Skeletal muscle cell (primary cell): ENCODE data around the gene LUC7L2.
"Not testable (repeated sequence)": the region's sequence is repeated elsewhere in the genome, so short reads cannot be mapped to it uniquely, and the experiment has no call there.

Source experiments
- DNase-seq: peaks from one replicate; pipeline ENCODE4 v3.0.0-alpha.2; 2010; ENCODE audit warnings: low read depth
- H3K4me3 ChIP-seq: 2 replicates; pipeline ENCODE4 v1.5.1; 2011; ENCODE audit warnings: low read depth, mild to moderate bottlenecking, control low read depth, low read length, moderate library complexity

The LUC7L2 gene

GRCh38 chr7:139389091-139389490 is 29.4 kb downstream of the LUC7L2 start:
- DNase-seq, result no peak
- H3K4me3 ChIP-seq, result no peak overlapping the region

- DNase-seq, result no peak
Observed at GRCh38 chr7:139389774-139390173, 30.1 kb downstream of the LUC7L2 start.

GRCh38 chr7:139393621-139394211 is 34.0 kb downstream of the LUC7L2 start:
- DNase-seq, result no peak

More at GRCh38 chr7:139389774-139390173, 30.1 kb downstream of the LUC7L2 start:
- H3K4me3 ChIP-seq, result no peak overlapping the region

DNA sequence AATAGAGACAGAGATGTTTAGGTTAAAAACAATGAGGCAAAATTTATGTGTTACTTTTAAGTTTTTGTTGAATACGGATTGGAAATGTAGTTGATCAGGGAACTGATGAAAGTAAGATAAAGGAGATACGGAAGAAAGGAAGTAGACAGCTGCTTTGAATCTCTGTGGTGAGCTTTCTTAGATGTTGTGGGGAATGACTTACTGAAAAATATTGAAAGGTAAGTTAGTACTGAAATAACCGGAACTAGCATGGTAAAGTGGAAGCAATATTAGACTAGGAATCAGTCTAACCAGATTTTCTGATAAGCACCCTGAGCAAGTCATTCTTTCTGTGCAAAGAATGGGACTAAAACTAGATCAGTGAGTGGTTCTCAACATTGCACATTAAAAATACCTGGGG is 34.8 kb downstream of the LUC7L2 start:
- no peak for DNase-seq
- no peak overlapping the region for H3K4me3 ChIP-seq

More at GRCh38 chr7:139393621-139394211, 34.0 kb downstream of the LUC7L2 start:
- no peak overlapping the region for H3K4me3 ChIP-seq

GRCh38 chr7:139396323-139396951 is 36.7 kb downstream of the LUC7L2 start:
- no peak for DNase-seq
- no peak overlapping the region for H3K4me3 ChIP-seq

- no peak overlapping the region for H3K4me3 ChIP-seq
- DNase-seq, result no peak
Observed at GRCh38 chr7:139397192-139397591, 37.5 kb downstream of the LUC7L2 start.

DNA sequence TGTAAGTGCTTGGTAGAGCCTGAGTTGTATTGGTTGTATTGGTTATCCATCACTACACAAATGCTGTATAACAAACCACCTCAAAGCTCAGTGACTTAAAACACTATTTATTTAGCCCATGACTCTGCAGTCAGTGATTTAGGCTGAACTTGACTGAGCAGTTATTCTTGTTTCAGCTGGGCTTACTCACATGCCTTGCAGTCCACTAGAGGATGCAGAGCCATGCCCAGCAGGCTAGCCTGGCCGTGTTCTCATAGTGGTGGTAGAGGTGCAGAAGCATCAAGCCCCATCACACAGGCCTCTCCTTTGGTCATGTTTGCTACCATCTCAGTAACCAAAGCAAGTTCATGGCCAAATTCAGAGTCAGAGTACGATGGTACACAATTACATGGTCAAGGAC is 43.9 kb downstream of the LUC7L2 start:
- no peak overlapping the region for H3K4me3 ChIP-seq
- DNase-seq, result no peak

- H3K4me3 ChIP-seq, result no peak overlapping the region
- no peak for DNase-seq
Observed at GRCh38 chr7:139407555-139407954, 47.9 kb downstream of the LUC7L2 start.

GRCh38 chr7:139414743-139415402 is 55.2 kb downstream of the LUC7L2 start:
- not testable (repeated sequence) for H3K4me3 ChIP-seq, DNase-seq

GRCh38 chr7:139416405-139416804 is 56.7 kb downstream of the LUC7L2 start:
- H3K4me3 ChIP-seq, result no peak overlapping the region
- DNase-seq, result no peak

DNA sequence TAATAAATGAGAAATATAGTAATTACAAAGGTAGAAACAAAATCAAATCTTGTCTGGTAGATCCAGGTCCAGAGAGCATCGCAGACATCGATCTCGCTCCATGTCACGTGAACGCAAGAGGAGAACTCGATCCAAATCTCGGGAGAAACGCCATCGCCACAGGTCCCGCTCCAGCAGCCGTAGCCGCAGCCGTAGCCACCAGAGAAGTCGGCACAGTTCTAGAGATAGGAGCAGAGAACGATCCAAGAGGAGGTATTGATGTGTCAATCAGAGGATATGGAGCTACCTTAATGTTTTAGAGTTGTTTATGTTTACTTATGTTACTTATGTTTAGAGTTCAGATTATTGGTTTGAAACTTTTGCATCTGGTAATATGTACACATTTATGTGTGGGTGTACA is 57.8 kb downstream of the LUC7L2 start:
- no peak overlapping the region for H3K4me3 ChIP-seq
- no peak for DNase-seq

DNA sequence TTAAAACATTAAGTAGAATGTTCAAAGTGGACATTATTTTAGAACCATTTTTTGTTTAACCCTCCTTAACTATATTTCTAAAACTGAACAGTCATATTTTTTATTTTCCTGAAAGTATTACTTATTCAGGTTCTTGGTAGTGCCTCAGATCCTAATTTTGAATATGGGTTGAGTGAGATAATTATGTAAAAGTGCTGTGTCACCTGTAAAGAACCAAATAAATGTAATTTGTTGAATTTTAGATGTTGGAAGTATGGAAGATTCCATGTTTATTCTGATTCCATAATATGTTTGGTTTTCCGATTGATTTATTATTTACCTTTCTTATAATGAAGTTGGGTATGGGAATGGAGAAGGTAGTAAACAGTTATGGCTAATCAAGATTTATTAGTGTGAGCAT is 61.4 kb downstream of the LUC7L2 start:
- H3K4me3 ChIP-seq, result no peak overlapping the region
- DNase-seq, result no peak

- no peak for DNase-seq
- H3K4me3 ChIP-seq, result no peak overlapping the region
Observed at GRCh38 chr7:139422126-139422525, 62.4 kb downstream of the LUC7L2 start.

- DNase-seq, result no peak
- no peak overlapping the region for H3K4me3 ChIP-seq
Observed at GRCh38 chr7:139423091-139423490, 63.4 kb downstream of the LUC7L2 start.

DNA sequence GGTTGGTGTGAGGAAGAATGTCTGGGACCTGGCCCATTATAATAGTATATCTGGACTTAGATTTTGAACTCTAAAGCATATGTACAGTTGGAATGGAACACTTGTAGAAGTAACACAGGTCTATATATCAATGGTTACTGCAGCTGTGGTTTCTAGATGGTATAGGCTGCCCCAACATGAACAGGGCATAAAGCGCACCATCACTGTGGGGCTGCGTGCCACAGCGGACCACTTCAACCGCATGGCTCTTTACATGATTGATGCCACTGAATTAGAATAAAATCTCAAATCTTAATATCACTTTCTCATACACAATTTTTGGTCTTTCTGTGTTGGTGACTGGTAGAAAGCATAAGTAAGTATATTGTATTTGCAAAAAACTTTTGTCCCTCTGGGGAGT is 64.3 kb downstream of the LUC7L2 start:
- no peak for DNase-seq

GRCh38 chr7:139425701-139426100 is 66.0 kb downstream of the LUC7L2 start:
- H3K4me3 ChIP-seq, DNase-seq: not testable (repeated sequence)

More for the DNA sequence above, 64.3 kb downstream of the LUC7L2 start:
- H3K4me3 ChIP-seq, result no peak overlapping the region

GRCh38 chr7:139426258-139427028 is 66.7 kb downstream of the LUC7L2 start:
- H3K4me3 ChIP-seq, result no peak overlapping the region
- no peak for DNase-seq

- DNase-seq, result no peak
- no peak overlapping the region for H3K4me3 ChIP-seq
Observed at GRCh38 chr7:139427029-139427420, 67.3 kb downstream of the LUC7L2 start.

DNA sequence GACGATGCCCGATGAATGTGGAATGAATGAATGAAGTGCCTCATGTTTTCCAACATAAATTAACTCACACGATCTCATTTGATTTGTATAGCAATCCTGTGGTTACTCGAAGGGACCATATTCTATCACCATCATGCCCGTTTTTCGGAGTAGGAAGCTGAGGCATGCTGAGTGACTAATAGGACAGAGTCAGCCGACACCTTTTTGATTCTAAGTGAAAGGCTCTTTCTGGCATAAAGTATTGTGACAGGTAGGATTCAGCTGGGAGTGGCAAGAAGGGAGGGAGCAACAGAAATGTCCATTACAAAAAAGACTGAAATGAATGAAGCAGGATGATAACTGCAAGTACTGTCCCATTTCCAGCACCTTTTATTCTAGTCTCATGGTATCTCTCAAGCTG is 68.1 kb downstream of the LUC7L2 start:
- no peak for DNase-seq
- H3K4me3 ChIP-seq, result no peak overlapping the region

DNA sequence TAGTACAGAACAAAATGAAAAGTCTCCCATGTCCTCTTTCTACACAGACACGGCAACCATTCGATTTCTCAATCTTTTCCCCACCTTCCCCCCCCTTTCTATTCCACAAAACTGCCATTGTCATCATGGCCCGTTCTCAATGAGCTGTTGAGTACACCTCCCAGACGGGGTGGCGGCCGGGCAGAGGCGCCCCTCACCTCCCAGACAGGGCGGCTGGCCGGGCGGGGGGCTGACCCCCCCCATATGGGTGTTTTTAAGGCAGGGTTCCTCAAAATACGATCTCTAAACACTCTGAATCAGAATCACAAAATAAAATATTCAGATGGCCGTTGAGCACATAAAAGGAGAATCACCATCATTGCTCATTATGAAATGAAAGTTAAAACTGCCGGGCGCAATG is 70.0 kb downstream of the LUC7L2 start:
- DNase-seq, H3K4me3 ChIP-seq: not testable (repeated sequence)
